ENCODE data around the gene TMEM101.
A peak's percentile ranks its signal among the peaks of the same experiment; 100 is the strongest.
"Not testable (repeated sequence)": the region's sequence is repeated elsewhere in the genome, so short reads cannot be mapped to it uniquely, and the experiment has no call there.

The TMEM101 gene

GRCh38 chr17:44023545-44024270 lies 8.9 kb upstream of the TMEM101 start:
- DNase-seq: no peak

- DNase-seq: no peak
Observed at GRCh38 chr17:44022246-44022645, 7.5 kb upstream of the TMEM101 start.

- not testable (repeated sequence) for DNase-seq
Observed at GRCh38 chr17:44021227-44021626, 6.5 kb upstream of the TMEM101 start.

- DNase-seq: no peak
Observed at GRCh38 chr17:44014133-44014436, 678 bp downstream of the TMEM101 start.

- DNase-seq: no peak
Observed at GRCh38 chr17:44012874-44013273, 1.9 kb downstream of the TMEM101 start.

GRCh38 chr17:44012391-44012790 lies 2.4 kb downstream of the TMEM101 start:
- no peak for DNase-seq

GRCh38 chr17:44011876-44012275 lies 2.9 kb downstream of the TMEM101 start:
- DNase-seq: no peak

- peak; percentile 32 for DNase-seq
Observed at GRCh38 chr17:44010966-44011647, 3.7 kb downstream of the TMEM101 start.

GRCh38 chr17:44008205-44008909 lies 6.4 kb downstream of the TMEM101 start:
- no peak for DNase-seq

- DNase-seq: no peak
Observed at GRCh38 chr17:44007346-44008204, 7.2 kb downstream of the TMEM101 start.

- DNase-seq: peak; percentile 96
Observed at GRCh38 chr17:44006598-44007345, 8.0 kb downstream of the TMEM101 start.

GRCh38 chr17:44006272-44006597 lies 8.5 kb downstream of the TMEM101 start:
- DNase-seq: no peak

GRCh38 chr17:44005527-44006271 lies 9.1 kb downstream of the TMEM101 start:
- peak; percentile 24 for DNase-seq

GRCh38 chr17:44004761-44005526 lies 9.8 kb downstream of the TMEM101 start:
- peak; percentile 11 for DNase-seq

- DNase-seq: peak; percentile 41
Observed at GRCh38 chr17:44004077-44004760, 10.5 kb downstream of the TMEM101 start, which contains the start of gene NAGS. NAGS (plus strand) TSS chr17:44004622; CDS start chr17:44004664, 42 bp downstream.

GRCh38 chr17:44002141-44002848 lies 12.5 kb downstream of the TMEM101 start:
- DNase-seq: peak; percentile 95

- peak; percentile 18 for DNase-seq
Observed at GRCh38 chr17:44001461-44001920, 13.3 kb downstream of the TMEM101 start.

GRCh38 chr17:44000871-44001460 lies 13.8 kb downstream of the TMEM101 start:
- DNase-seq: no peak
